GM19324 (cell line): ENCODE data around the gene ARMC12.
"Not testable (repeated sequence)": the region's sequence is repeated elsewhere in the genome, so short reads cannot be mapped to it uniquely, and the experiment has no call there.

ENCODE experiments used
- ATAC-seq: cut with Tn5 transposase; IDR thresholded peaks from one replicate; pipeline ENCODE4 v1.9.1; 2021; ENCODE audit warnings: mild to moderate bottlenecking, moderate library complexity; ENCODE audit not compliant: unreplicated experiment, low FRiP score

ARMC12 gene

GRCh38 chr6:35733633-35734032 is 3.2 kb upstream of the ARMC12 start:
- ATAC-seq: no peak

GRCh38 chr6:35734319-35734718 is 2.5 kb upstream of the ARMC12 start:
- ATAC-seq: not testable (repeated sequence)

GRCh38 chr6:35735452-35735851 is 1.4 kb upstream of the ARMC12 start:
- no peak for ATAC-seq

GRCh38 chr6:35736253-35736894 is 458 bp upstream of the ARMC12 start:
- no peak for ATAC-seq

- no peak for ATAC-seq
Observed at GRCh38 chr6:35737413-35738211, 780 bp downstream of the ARMC12 start.

GRCh38 chr6:35739645-35740524 is 3.1 kb downstream of the ARMC12 start:
- ATAC-seq: no peak

- ATAC-seq: no peak
Observed at GRCh38 chr6:35742842-35743241, 6.0 kb downstream of the ARMC12 start.

GRCh38 chr6:35745509-35745908 is 8.7 kb downstream of the ARMC12 start:
- no peak for ATAC-seq

GRCh38 chr6:35746516-35746915 is 9.7 kb downstream of the ARMC12 start:
- no peak for ATAC-seq

- ATAC-seq: no peak
Observed at GRCh38 chr6:35747877-35748276, 11.0 kb downstream of the ARMC12 start.

- ATAC-seq: no peak
Observed at GRCh38 chr6:35750557-35750956, 13.7 kb downstream of the ARMC12 start.

- no peak for ATAC-seq
Observed at GRCh38 chr6:35751594-35751993, 14.8 kb downstream of the ARMC12 start.

- no peak for ATAC-seq
Observed at GRCh38 chr6:35752330-35752729, 15.5 kb downstream of the ARMC12 start.

- no peak for ATAC-seq
Observed at GRCh38 chr6:35754452-35755277, 17.8 kb downstream of the ARMC12 start.

GRCh38 chr6:35755278-35755924 is 18.6 kb downstream of the ARMC12 start:
- ATAC-seq: no peak

GRCh38 chr6:35757456-35758123 is 20.8 kb downstream of the ARMC12 start:
- no peak for ATAC-seq

- ATAC-seq: no peak
Observed at GRCh38 chr6:35759426-35759825, 22.6 kb downstream of the ARMC12 start.

GRCh38 chr6:35765739-35766138 is 28.9 kb downstream of the ARMC12 start:
- no peak for ATAC-seq

- no peak for ATAC-seq
Observed at GRCh38 chr6:35769211-35769610, 32.4 kb downstream of the ARMC12 start.
